ENCODE data around the gene BBIP1. TPM values are rescaled to one million over a fixed set of nuclear protein-coding genes. Genes with fewer than 3 reads are reported as not detected.
A peak's percentile ranks its signal among the peaks of the same experiment; 100 is the strongest.

Gene BBIP1, protein sequence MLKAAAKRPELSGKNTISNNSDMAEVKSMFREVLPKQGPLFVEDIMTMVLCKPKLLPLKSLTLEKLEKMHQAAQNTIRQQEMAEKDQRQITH
- total RNA-seq (2013), result 44.7 TPM
- polyA plus RNA-seq (10 to 100 TPM; 16.2 to 41.1 (median 26.6) TPM), polyA minus RNA-seq (8.6 and 10.3 TPM in 2 replicates), total RNA-seq (17.0 to 37.5 (median 22.8) reads per million in 11 experiments)

DNA sequence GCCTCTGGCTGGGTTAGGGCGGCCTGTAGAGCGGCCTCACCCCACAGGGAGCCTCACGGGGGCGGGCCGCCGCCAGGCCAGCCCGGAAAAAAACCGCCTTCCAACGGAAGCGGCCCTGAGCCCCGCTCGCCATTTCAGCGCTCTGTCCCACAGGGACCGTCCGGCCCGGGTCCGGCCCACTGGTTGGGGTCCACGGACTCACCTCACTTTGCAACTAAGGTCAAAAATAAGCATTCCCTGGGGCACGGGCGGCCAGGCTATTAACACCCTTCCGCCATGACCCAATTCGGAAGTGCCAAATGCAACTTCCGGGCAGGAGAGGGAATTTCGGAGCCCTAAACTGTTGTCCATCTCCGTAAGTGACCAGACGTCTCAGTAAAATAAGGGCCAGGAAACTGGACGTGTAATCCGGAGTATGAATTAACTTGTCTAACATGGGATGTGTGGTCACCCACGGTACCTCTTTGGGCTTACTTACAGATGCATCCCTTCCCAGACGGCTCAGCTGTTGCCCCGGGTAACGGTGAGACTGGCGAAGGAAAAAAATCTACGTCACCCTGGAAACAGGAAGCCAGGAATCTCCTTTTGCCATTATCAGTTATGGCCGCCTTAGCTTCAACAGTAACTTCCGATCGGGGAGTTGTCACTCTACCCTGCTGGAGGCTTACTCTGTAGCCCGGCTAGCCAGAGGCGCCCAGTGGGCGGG is at the start of gene BBIP1:
Gene BBIP1, minus strand, starts transcription at position 538 of the 706 bp plus-strand sequence. CDS start 1,023 bp downstream, outside the sequence.
- Histone ChIP-seq H3K4me1 (ENCODE audit: control insufficient read depth in 1 of 2, insufficient read depth in 2 of 2, low read length in 2 of 2) (peaks cover 16 to 31% of the 10 kb centered on the region in 2 donors), H3K4me3 (replicated peaks in 1 of 3; ENCODE audit: low read depth in 2 of 3, low read length in 3 of 3) (peak within 1 kb of the TSS; percentile 88 to 98 (median 96)), H3K27ac (ENCODE audit: low read depth in 1 of 2, low read length in 2 of 2) (peak within 1 kb of the TSS; percentile 94 to 99), H4K20me1 (ENCODE audit: insufficient read depth, low read length) (peaks cover 40% of the 10 kb centered on the region), H3K9ac (ENCODE audit: insufficient read depth, low read length, poor library complexity, severe bottlenecking) (peak within 1 kb of the TSS; percentile 89), H3K4me2 (replicated peaks; ENCODE audit: extremely low read depth, low read length, poor library complexity, severe bottlenecking) (peak within 1 kb of the TSS; percentile 92), H3K27me3 (ENCODE audit: control insufficient read depth in 2 of 2, insufficient read depth in 2 of 2, low read length in 2 of 2) (no peaks in the 10 kb centered on the region), H3K79me2 (ENCODE audit: insufficient read depth, low read length) (peaks cover 64% of the 10 kb centered on the region), H2AFZ (ENCODE audit: insufficient read depth, low read depth, low read length, poor library complexity, severe bottlenecking) (peak within 1 kb of the TSS; percentile 86), H3K9me3 (replicated peaks in 1 of 2; ENCODE audit: control insufficient read depth in 1 of 2, insufficient read depth in 1 of 2, low read length in 2 of 2) (no peaks in the 10 kb centered on the region), H3K36me3 (replicated peaks in 1 of 2; ENCODE audit: control insufficient read depth in 1 of 2, insufficient read depth in 2 of 2, low read length in 2 of 2) (peaks cover 0 to 14% of the 10 kb centered on the region in 2 donors)
- under 1% methylated on average over 39 of the region's 40 CpGs for WGBS (ENCODE audit: insufficient coverage)
- Mint-ChIP-seq H3K27ac (peak within 1 kb of the TSS; percentile 99 to 100 (median 100)), H3K4me1 (peaks cover 37% of the 10 kb centered on the region), H3K4me3 (peak within 1 kb of the TSS; percentile 97), H3K9me3 (no peaks in the 10 kb centered on the region), H3K36me3 (peaks cover 12 to 16% of the 10 kb centered on the region in 2 donors), H3K27me3 (ENCODE audit: low read depth in 3 of 3) (no peaks in the 10 kb centered on the region)
- peak; percentile 100 for DNase-seq
- intact Hi-C loops (cut with micrococcal nuclease), result loop anchor here in 1 of 2 donors (5.0 kb wide), 2 partner anchors 46 to 616 kb away; partner anchors contain the start of genes PDCD4 and SMNDC1
- TF ChIP-seq, protein P1, sequence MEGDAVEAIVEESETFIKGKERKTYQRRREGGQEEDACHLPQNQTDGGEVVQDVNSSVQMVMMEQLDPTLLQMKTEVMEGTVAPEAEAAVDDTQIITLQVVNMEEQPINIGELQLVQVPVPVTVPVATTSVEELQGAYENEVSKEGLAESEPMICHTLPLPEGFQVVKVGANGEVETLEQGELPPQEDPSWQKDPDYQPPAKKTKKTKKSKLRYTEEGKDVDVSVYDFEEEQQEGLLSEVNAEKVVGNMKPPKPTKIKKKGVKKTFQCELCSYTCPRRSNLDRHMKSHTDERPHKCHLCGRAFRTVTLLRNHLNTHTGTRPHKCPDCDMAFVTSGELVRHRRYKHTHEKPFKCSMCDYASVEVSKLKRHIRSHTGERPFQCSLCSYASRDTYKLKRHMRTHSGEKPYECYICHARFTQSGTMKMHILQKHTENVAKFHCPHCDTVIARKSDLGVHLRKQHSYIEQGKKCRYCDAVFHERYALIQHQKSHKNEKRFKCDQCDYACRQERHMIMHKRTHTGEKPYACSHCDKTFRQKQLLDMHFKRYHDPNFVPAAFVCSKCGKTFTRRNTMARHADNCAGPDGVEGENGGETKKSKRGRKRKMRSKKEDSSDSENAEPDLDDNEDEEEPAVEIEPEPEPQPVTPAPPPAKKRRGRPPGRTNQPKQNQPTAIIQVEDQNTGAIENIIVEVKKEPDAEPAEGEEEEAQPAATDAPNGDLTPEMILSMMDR (IDR thresholded peaks at IDR 0.05), result no peak

- TF ChIP-seq, protein P1 (IDR thresholded peaks at IDR 0.05), result no peak
- intact Hi-C loops (cut with micrococcal nuclease), result no loop called here
- Histone ChIP-seq H3K79me2 (ENCODE audit: insufficient read depth, low read length) (peaks cover 99% of the 10 kb centered on the region), H3K27me3 (ENCODE audit: control insufficient read depth in 2 of 2, insufficient read depth in 2 of 2, low read length in 2 of 2) (no peaks in the 10 kb centered on the region), H3K4me2 (replicated peaks; ENCODE audit: extremely low read depth, low read length, poor library complexity, severe bottlenecking) (no peak overlapping the region), H3K9me3 (replicated peaks in 1 of 2; ENCODE audit: control insufficient read depth in 1 of 2, insufficient read depth in 1 of 2, low read length in 2 of 2) (no peaks in the 10 kb centered on the region), H3K9ac (ENCODE audit: insufficient read depth, low read length, poor library complexity, severe bottlenecking) (no peak overlapping the region), H3K36me3 (replicated peaks in 1 of 2; ENCODE audit: control insufficient read depth in 1 of 2, insufficient read depth in 2 of 2, low read length in 2 of 2) (peaks cover 5 to 24% of the 10 kb centered on the region in 2 donors), H3K4me1 (ENCODE audit: control insufficient read depth in 1 of 2, insufficient read depth in 2 of 2, low read length in 2 of 2) (no peaks in the 10 kb centered on the region), H2AFZ (ENCODE audit: insufficient read depth, low read depth, low read length, poor library complexity, severe bottlenecking) (no peak overlapping the region), H3K4me3 (replicated peaks in 1 of 3; ENCODE audit: low read depth in 2 of 3, low read length in 3 of 3) (no peak overlapping the region), H4K20me1 (ENCODE audit: insufficient read depth, low read length) (peaks cover 98% of the 10 kb centered on the region), H3K27ac (ENCODE audit: low read depth in 1 of 2, low read length in 2 of 2) (no peak overlapping the region)
- H3K36me3 Mint-ChIP-seq, result peaks cover 9 to 17% of the 10 kb centered on the region in 2 donors
- DNase-seq, result no peak
- no peaks in the 10 kb centered on the region for H3K27me3 Mint-ChIP-seq (ENCODE audit: low read depth in 3 of 3)
- H3K4me3 Mint-ChIP-seq, result no peak overlapping the region
- H3K9me3 Mint-ChIP-seq, result no peaks in the 10 kb centered on the region
- H3K27ac Mint-ChIP-seq, result no peak overlapping the region
- H3K4me1 Mint-ChIP-seq, result peaks cover 29% of the 10 kb centered on the region
- no CpG with 5 or more reads among the region's 1 CpG for WGBS (ENCODE audit: insufficient coverage)
These were observed 48.7 kb upstream of the BBIP1 start for GRCh38 chr10:110967645-110968044.

Measured in CD14-positive monocyte (primary cell).